Naive thymus-derived CD4-positive, alpha-beta T cell (primary cell): Measurements from ENCODE around the gene ERCC4. TPM values are rescaled to one million over a fixed set of nuclear protein-coding genes. Genes with fewer than 3 reads are reported as not detected.

Source experiments
- ATAC-seq: fragments of 150-1000 bp; cut with Tn5 transposase; 2 replicates; pipeline ENCODE4 v1.10.0; 2021; ENCODE audit warnings: mild to moderate bottlenecking, moderate library complexity
- CTCF ChIA-PET: fragments of 350-600 bp; sonication (Branson Sonifier 250); formaldehyde crosslinking; loops from one replicate; lab custom pipeline; 2021; ENCODE audit warnings: antibody characterized with exemption; lab: Charles Lee
- POLR2A ChIA-PET: fragments of 350-600 bp; sonication (Branson Sonifier 250); formaldehyde crosslinking; loops from one replicate; lab custom pipeline; 2021; ENCODE audit warnings: antibody characterized with exemption, inconsistent platforms; lab: Charles Lee
- DNase-seq, 9 donors: peaks; one replicate each; pipeline versions ENCODE4 v3.0.0 to v3.0.0-alpha.2; 2020 to 2022; ENCODE audit warnings: mixed read lengths in 1 of 9
- H3K27ac ChIP-seq: one replicate; pipeline ENCODE4 v1.7.0; 2013; ENCODE audit warnings: mild to moderate bottlenecking, low read depth, low read length, moderate library complexity
- H3K27me3 ChIP-seq, 2 donors: one replicate each; pipeline ENCODE4 v1.7.0; 2013; ENCODE audit warnings: low read length in 2 of 2, mild to moderate bottlenecking in 2 of 2, moderate library complexity in 2 of 2; ENCODE audit not compliant: control insufficient read depth in 2 of 2, insufficient read depth in 2 of 2
- H3K36me3 ChIP-seq, 3 experiments: 1 replicate in 2 of 3; 2 replicates in 1 of 3; pipeline ENCODE4 v1.7.0; 2013; ENCODE audit warnings: low read length in 3 of 3, mild to moderate bottlenecking in 3 of 3, moderate library complexity in 1 of 3; ENCODE audit not compliant: insufficient read depth in 3 of 3, control insufficient read depth in 2 of 3
- H3K4me1 ChIP-seq, 2 donors: one replicate each; pipeline ENCODE4 v1.7.0; 2013; ENCODE audit warnings: low read length in 2 of 2, mild to moderate bottlenecking in 2 of 2, moderate library complexity in 1 of 2; ENCODE audit not compliant: control insufficient read depth in 2 of 2, insufficient read depth in 2 of 2
- H3K4me3 ChIP-seq: 2 replicates; pipeline ENCODE4 v1.7.0; 2013; ENCODE audit warnings: mild to moderate bottlenecking, low read length
- H3K9me3 ChIP-seq, 3 experiments: 1 replicate in 2 of 3; 2 replicates in 1 of 3; pipeline ENCODE4 v1.7.0; 2013; ENCODE audit warnings: low read length in 3 of 3; ENCODE audit not compliant: control insufficient read depth in 2 of 3
- H3K27ac Mint-ChIP-seq, 9 donors: one replicate each; pipeline ENCODE4 v1.8.0; 2020 to 2022; ENCODE audit warnings: mixed read lengths in 9 of 9, mild to moderate bottlenecking in 8 of 9, moderate library complexity in 5 of 9, inconsistent platforms in 2 of 9
- H3K27me3 Mint-ChIP-seq, 5 donors: one replicate each; pipeline ENCODE4 v1.8.0; 2021 to 2022; ENCODE audit warnings: mixed read lengths in 5 of 5, mild to moderate bottlenecking in 1 of 5
- H3K36me3 Mint-ChIP-seq, 5 donors: one replicate each; pipeline ENCODE4 v1.8.0; 2020 to 2022; ENCODE audit warnings: mixed read lengths in 5 of 5, mild to moderate bottlenecking in 3 of 5, inconsistent platforms in 1 of 5
- H3K4me1 Mint-ChIP-seq, 7 donors: one replicate each; pipeline ENCODE4 v1.8.0; 2020 to 2022; ENCODE audit warnings: mixed read lengths in 7 of 7, mild to moderate bottlenecking in 3 of 7, inconsistent platforms in 1 of 7
- H3K4me3 Mint-ChIP-seq, 10 donors: one replicate each; pipeline ENCODE4 v1.8.0; 2020 to 2022; ENCODE audit warnings: mild to moderate bottlenecking in 10 of 10, mixed read lengths in 10 of 10, moderate library complexity in 6 of 10, inconsistent platforms in 2 of 10
- H3K9me3 Mint-ChIP-seq, 11 donors: one replicate each; pipeline ENCODE4 v1.8.0; 2020 to 2022; ENCODE audit warnings: mixed read lengths in 11 of 11, mild to moderate bottlenecking in 4 of 11, inconsistent platforms in 1 of 11, moderate library complexity in 1 of 11
- intact Hi-C, 2 donors: fragments of 100-400 bp; cut with micrococcal nuclease; formaldehyde crosslinking; loops; one replicate each; pipeline ENCODE4 v1.15.1; 2023
- polyA plus RNA-seq, 2 donors: library from polyadenylated mRNA; unstranded; fragments of 300-500 nt; fragmentation: Illumina TruSeq; gene quantifications; one replicate each; pipeline ENCODE4 v1.2.3, GENCODE V29; 2021
- total RNA-seq, 6 experiments: library from RNA in 5 of 6; stranded (reverse) in 5 of 6; gene quantifications; 1 replicate in 5 of 6; 2 replicates in 1 of 6; pipeline ENCODE4 v1.2.3 and lab custom pipeline; 2021 to 2026

Gene ERCC4
- total and polyA plus RNA-seq, 7 experiments from 2014 or later: 6.1 to 26.4 (median 13.9) TPM

DNA sequence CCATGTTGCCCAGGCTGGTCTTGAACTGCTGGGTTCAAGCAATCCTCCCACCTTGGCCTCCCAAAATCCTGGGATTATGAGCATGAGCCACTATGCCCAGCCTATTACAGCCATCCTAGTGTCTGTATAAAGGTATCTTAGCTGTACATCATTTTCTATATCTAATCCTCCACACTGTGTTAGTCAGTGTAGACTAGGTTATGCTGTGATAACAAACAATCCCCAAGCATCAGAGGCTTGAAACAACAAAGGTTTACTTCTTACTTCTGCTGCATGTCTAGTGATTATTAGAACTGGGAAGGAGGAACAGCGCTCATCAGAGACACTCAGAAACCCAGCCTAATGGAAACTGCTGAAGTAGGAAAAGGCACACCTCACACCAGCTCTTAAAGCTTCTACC, 68.1 kb downstream of the ERCC4 start:
- H3K27me3 Mint-ChIP-seq: peaks cover 0 to 13% (median 3%) of the 10 kb centered on the region in 5 donors
- H3K4me3 Mint-ChIP-seq: no peak overlapping the region
- Histone ChIP-seq H3K4me1 (no peaks in the 10 kb centered on the region), H3K4me3 (no peak overlapping the region), H3K9me3 (no peaks in the 10 kb centered on the region), H3K27ac (no peak overlapping the region), H3K27me3 (no peaks in the 10 kb centered on the region), H3K36me3 (no peaks in the 10 kb centered on the region)
- H3K27ac Mint-ChIP-seq: no peak overlapping the region
- peaks cover 0 to 3% (median 0%) of the 10 kb centered on the region in 11 donors for H3K9me3 Mint-ChIP-seq
- POLR2A ChIA-PET: no interaction called here
- no peaks in the 10 kb centered on the region for H3K36me3 Mint-ChIP-seq
- ATAC-seq: no peak
- no peak for DNase-seq
- intact Hi-C loops: no loop called here
- no peaks in the 10 kb centered on the region for H3K4me1 Mint-ChIP-seq
- CTCF ChIA-PET: no interaction called here

DNA sequence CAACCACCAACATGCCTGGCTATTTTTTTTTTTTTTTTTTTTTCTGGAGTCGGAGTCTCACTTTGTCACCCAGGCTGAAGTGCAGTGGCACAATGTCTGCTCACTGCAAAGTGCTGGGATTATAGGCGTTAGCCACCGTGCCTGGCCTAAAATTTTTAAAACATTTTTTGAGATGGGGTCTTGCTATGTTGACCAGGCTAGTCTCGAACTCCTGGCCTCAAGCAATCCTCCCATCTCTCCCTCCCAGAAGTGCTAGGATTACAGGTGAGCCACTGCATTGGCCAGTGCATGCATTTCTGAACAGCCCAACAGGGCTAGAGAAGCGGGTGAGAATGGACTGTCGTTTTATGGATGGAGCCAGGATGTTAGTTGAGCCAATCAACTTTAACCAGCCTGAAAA, 72.4 kb downstream of the ERCC4 start:
- intact Hi-C loops: no loop called here
- Mint-ChIP-seq H3K4me3 (no peak overlapping the region), H3K9me3 (peaks cover 0 to 7% (median 0%) of the 10 kb centered on the region in 11 donors), H3K27ac (no peak overlapping the region), H3K4me1 (peaks cover 0 to 11% (median 0%) of the 10 kb centered on the region in 7 donors), H3K36me3 (no peaks in the 10 kb centered on the region), H3K27me3 (peaks cover 0 to 4% (median 0%) of the 10 kb centered on the region in 5 donors)
- ChIA-PET POLR2A (no interaction called here), CTCF (interaction anchor here (0.5 kb wide), 1 partner anchor 1435 kb away, joined by 3 read pairs; no protein-coding TSS in a partner anchor)
- no peaks in the 10 kb centered on the region for H3K9me3 ChIP-seq
- H3K27me3 ChIP-seq: no peaks in the 10 kb centered on the region
- DNase-seq: no peak
- no peak overlapping the region for H3K27ac ChIP-seq
- ATAC-seq: no peak
- H3K36me3 ChIP-seq: no peaks in the 10 kb centered on the region
- no peaks in the 10 kb centered on the region for H3K4me1 ChIP-seq
- no peak overlapping the region for H3K4me3 ChIP-seq

DNA sequence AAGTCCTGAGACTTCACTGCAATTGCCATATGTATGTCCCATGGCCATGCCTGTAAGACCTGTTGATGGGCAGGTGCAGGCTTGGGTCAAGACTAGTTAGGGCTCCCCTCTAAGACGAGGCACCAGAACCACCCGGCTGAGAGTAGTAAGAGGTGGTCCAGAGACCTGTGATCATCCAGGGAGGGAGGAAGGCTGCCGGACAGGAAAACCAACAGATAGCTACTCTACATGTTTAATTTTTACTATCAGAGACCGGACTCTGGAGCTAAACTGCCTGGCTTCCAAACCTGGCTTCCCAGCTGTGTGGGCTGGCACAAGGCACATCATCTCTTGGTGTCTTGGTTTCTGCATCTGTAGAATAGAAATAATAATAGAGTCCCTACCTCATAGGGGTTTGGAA, 73.0 kb downstream of the ERCC4 start:
- Histone ChIP-seq H3K36me3 (no peaks in the 10 kb centered on the region), H3K4me3 (no peak overlapping the region), H3K27ac (no peak overlapping the region), H3K27me3 (no peaks in the 10 kb centered on the region), H3K4me1 (peaks cover 0 to under 1% of the 10 kb centered on the region in 2 donors), H3K9me3 (no peaks in the 10 kb centered on the region)
- Mint-ChIP-seq H3K9me3 (peaks cover 0 to 7% (median 0%) of the 10 kb centered on the region in 11 donors), H3K4me1 (peaks cover 3 to 15% (median 5%) of the 10 kb centered on the region in 7 donors), H3K27me3 (peaks cover 0 to 4% (median 0%) of the 10 kb centered on the region in 5 donors), H3K27ac (no peak overlapping the region), H3K4me3 (no peak overlapping the region), H3K36me3 (no peaks in the 10 kb centered on the region)
- POLR2A ChIA-PET: interaction anchor here (0.6 kb wide), 1 partner anchor 323 kb away, joined by 3 read pairs; no protein-coding TSS in a partner anchor
- DNase-seq (no peak), ATAC-seq (no peak)
- CTCF ChIA-PET: no interaction called here
- intact Hi-C loops: no loop called here

DNA sequence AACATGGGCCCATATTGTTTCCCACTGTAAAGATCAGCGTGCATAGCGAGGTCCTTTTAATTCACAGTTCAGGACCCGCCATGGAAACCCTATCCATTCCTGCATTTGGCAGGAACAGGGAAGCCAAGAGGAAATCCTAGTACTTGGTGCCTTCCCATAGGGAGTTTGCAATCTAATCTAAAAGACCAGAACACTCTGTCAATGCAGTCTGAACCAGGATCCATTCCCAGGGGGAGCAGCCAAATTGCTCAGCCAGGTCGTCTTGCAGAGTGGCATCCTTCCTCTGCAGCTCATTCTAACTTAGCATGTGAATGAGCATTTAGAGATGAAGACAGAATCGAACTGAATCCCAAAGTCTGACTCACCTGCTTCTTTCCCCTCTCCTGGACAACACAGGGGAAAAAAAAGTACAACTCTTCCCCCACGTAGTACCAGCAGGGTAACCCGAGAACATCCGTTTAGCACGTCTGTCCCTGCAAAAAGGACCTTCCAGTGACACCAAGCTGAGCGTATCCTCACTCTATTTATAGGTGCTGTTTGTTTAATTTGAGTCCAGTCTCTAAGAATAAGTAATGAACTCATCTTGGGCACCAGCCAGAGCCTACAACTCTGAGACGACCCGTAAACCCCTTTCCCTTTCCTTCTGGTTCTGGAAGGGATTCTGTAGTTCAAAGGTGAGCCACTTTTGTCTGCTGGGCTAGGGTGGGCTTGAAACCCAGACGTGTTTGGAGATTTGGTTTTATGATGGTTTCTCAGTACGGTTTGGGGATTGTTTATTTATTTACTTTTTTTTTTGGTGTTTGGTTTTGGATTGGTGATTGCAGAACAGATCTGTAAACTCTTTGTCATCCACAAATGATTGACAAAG, 74.5 kb downstream of the ERCC4 start:
- H3K4me1 Mint-ChIP-seq: peaks cover 10 to 22% (median 11%) of the 10 kb centered on the region in 7 donors
- no peaks in the 10 kb centered on the region for H3K36me3 ChIP-seq
- no peak for ATAC-seq
- H3K27me3 ChIP-seq: no peaks in the 10 kb centered on the region
- ChIA-PET CTCF (no interaction called here), POLR2A (no interaction called here)
- no peak for DNase-seq
- H3K4me3 ChIP-seq: no peak overlapping the region
- peaks cover 0 to 3% of the 10 kb centered on the region in 2 donors for H3K4me1 ChIP-seq
- peaks cover 0 to 4% (median 0%) of the 10 kb centered on the region in 5 donors for H3K27me3 Mint-ChIP-seq
- no peak overlapping the region for H3K4me3 Mint-ChIP-seq
- no peaks in the 10 kb centered on the region for H3K36me3 Mint-ChIP-seq
- H3K9me3 ChIP-seq: no peaks in the 10 kb centered on the region
- peaks cover 0 to 4% (median 0%) of the 10 kb centered on the region in 11 donors for H3K9me3 Mint-ChIP-seq
- H3K27ac ChIP-seq: no peak overlapping the region
- no peak overlapping the region for H3K27ac Mint-ChIP-seq
- intact Hi-C loops: no loop called here

DNA sequence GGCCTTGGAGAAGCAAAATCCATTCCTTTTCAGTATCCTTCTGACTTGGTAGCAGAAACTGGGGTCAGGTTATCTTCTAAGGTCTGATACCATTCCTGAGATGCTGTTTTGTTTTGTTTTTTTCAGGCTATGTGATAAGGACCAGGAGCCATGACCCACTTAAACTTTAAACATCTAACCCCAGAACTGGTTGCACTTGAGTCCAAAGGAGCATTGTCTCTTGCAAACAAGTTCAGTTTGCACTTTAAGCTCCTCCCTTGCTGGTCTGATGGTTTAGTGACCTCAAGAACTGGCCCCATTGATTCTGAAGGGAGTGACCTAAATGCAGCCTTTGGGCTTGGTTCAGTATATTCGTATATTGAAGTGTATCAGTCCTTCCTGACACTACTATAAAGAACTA, 75.2 kb downstream of the ERCC4 start:
- CTCF ChIA-PET: no interaction called here
- Mint-ChIP-seq H3K4me1 (peaks cover 10 to 22% (median 11%) of the 10 kb centered on the region in 7 donors), H3K9me3 (peaks cover 0 to 4% (median 0%) of the 10 kb centered on the region in 11 donors), H3K4me3 (no peak overlapping the region), H3K36me3 (no peaks in the 10 kb centered on the region), H3K27ac (no peak overlapping the region), H3K27me3 (peaks cover 0 to 6% (median 0%) of the 10 kb centered on the region in 5 donors)
- Histone ChIP-seq H3K9me3 (no peaks in the 10 kb centered on the region), H3K4me3 (no peak overlapping the region), H3K27ac (no peak overlapping the region), H3K36me3 (no peaks in the 10 kb centered on the region), H3K27me3 (no peaks in the 10 kb centered on the region), H3K4me1 (peaks cover 0 to 3% of the 10 kb centered on the region in 2 donors)
- DNase-seq (no peak), ATAC-seq (no peak)
- intact Hi-C loops: no loop called here
- POLR2A ChIA-PET: no interaction called here

DNA sequence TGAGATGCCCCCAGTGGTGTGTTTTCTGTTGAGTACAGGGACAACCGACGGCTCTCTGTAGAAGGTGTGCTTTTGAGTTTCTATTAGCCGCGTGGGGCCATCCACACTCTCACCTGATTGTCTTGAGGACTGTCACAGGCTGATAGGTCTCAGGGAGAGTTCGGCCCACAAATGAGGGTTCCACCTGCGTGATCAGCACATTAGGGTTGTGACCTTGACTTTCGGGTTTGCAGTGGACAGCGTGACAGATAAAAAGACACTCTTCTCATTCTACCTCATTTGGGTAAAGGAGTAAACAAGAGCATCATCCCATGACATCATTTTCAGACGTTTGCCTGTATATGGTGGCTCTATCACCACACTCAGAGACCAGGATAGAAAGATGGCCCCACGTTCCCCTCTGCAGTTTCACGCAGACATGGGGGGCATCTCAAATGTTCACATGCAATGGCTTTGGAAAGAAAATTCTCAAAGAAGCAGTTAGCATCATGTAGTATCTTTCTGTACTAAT, 76.9 kb downstream of the ERCC4 start:
- Mint-ChIP-seq H3K36me3 (no peaks in the 10 kb centered on the region), H3K27me3 (peaks cover 0 to 22% (median 3%) of the 10 kb centered on the region in 5 donors), H3K4me3 (no peak overlapping the region), H3K4me1 (peaks cover 10 to 22% (median 11%) of the 10 kb centered on the region in 7 donors), H3K9me3 (peaks cover 0 to 4% (median 0%) of the 10 kb centered on the region in 11 donors), H3K27ac (peak overlapping the region in 2 of 9 donors; percentile 22 to 73)
- Histone ChIP-seq H3K36me3 (no peaks in the 10 kb centered on the region), H3K9me3 (no peaks in the 10 kb centered on the region), H3K4me1 (peaks cover 0 to 3% of the 10 kb centered on the region in 2 donors), H3K4me3 (no peak overlapping the region), H3K27me3 (no peaks in the 10 kb centered on the region), H3K27ac (no peak overlapping the region)
- ChIA-PET POLR2A (no interaction called here), CTCF (no interaction called here)
- intact Hi-C loops: no loop called here
- ATAC-seq (no peak), DNase-seq (no peak)
